GM18951 (cell line): ENCODE data around the gene ACAD8.
"Not testable (repeated sequence)": the region's sequence is repeated elsewhere in the genome, so short reads cannot be mapped to it uniquely, and the experiment has no call there.

Experiments
- POLR2A ChIP-seq: IDR thresholded peaks from 4 replicates; pipeline ENCODE4 v1.6.1; 2011; ENCODE audit warnings: mild to moderate bottlenecking; ENCODE audit not compliant: insufficient read length, insufficient read depth; ENCODE audit errors: extremely low read depth
- in situ Hi-C: fragments of 300-500 bp; cut with MboI; formaldehyde crosslinking; loops from one replicate; pipeline ENCODE4 v1.12.0; 2022; ENCODE audit warnings: low sequenced_read_pairs, mixed read lengths, inconsistent platforms; ENCODE audit not compliant: unreplicated experiment

ACAD8 gene

GRCh38 chr11:134282121-134283045 is 29.0 kb downstream of the ACAD8 start:
- in situ Hi-C loops, result no loop called here
- no peak for TF ChIP-seq POLR2A

- TF ChIP-seq POLR2A, result no peak
- in situ Hi-C loops, result no loop called here
These were observed 30.3 kb downstream of the ACAD8 start for GRCh38 chr11:134283461-134284230.

GRCh38 chr11:134284349-134284748 is 31.0 kb downstream of the ACAD8 start:
- in situ Hi-C loops, result not testable (repeated sequence)

GRCh38 chr11:134287561-134287960 is 34.2 kb downstream of the ACAD8 start:
- in situ Hi-C loops, result no loop called here
- no peak for TF ChIP-seq POLR2A

- TF ChIP-seq POLR2A, result no peak
- in situ Hi-C loops, result no loop called here
These were observed 35.1 kb downstream of the ACAD8 start for GRCh38 chr11:134288486-134288885.

- TF ChIP-seq POLR2A, result no peak
- in situ Hi-C loops, result no loop called here
These were observed 35.8 kb downstream of the ACAD8 start for GRCh38 chr11:134289167-134289566.

- in situ Hi-C loops, result no loop called here
- TF ChIP-seq POLR2A, result no peak
These were observed 36.4 kb downstream of the ACAD8 start for GRCh38 chr11:134289789-134290188.

- in situ Hi-C loops, result no loop called here
- no peak for TF ChIP-seq POLR2A
These were observed 37.3 kb downstream of the ACAD8 start for GRCh38 chr11:134290646-134291045.

- TF ChIP-seq POLR2A, result no peak
- in situ Hi-C loops, result no loop called here
These were observed 37.8 kb downstream of the ACAD8 start for GRCh38 chr11:134291196-134291595.

- TF ChIP-seq POLR2A, result no peak
- in situ Hi-C loops, result no loop called here
These were observed 39.3 kb downstream of the ACAD8 start for GRCh38 chr11:134292661-134293060.

GRCh38 chr11:134293119-134294113 is 40.0 kb downstream of the ACAD8 start:
- no peak for TF ChIP-seq POLR2A
- in situ Hi-C loops, result no loop called here

GRCh38 chr11:134294664-134295063 is 41.3 kb downstream of the ACAD8 start:
- in situ Hi-C loops, result no loop called here
- no peak for TF ChIP-seq POLR2A

GRCh38 chr11:134312223-134312622 is 58.9 kb downstream of the ACAD8 start:
- in situ Hi-C loops, result no loop called here
- no peak for TF ChIP-seq POLR2A
